CD4-positive, alpha-beta T cell (primary cell): Measurements from ENCODE around the gene LAGE3. TPM values are rescaled to one million over a fixed set of nuclear protein-coding genes. Genes with fewer than 3 reads are reported as not detected.

Experiments
- ATAC-seq: fragments of 200-7000 bp; cut with Tn5 transposase; one replicate; pipeline ENCODE4 v1.10.0; 2022; ENCODE audit warnings: mild to moderate bottlenecking; ENCODE audit not compliant: poor library complexity
- CTCF ChIA-PET: fragments of 350-600 bp; sonication (Branson Sonifier 250); formaldehyde crosslinking; loops from one replicate; lab custom pipeline; 2021; ENCODE audit warnings: antibody characterized with exemption, inconsistent platforms; lab: Charles Lee
- POLR2A ChIA-PET: fragments of 350-600 bp; sonication (Branson Sonifier 250); formaldehyde crosslinking; loops from one replicate; lab custom pipeline; 2021; ENCODE audit warnings: antibody characterized with exemption, inconsistent platforms; lab: Charles Lee
- DNase-seq, 14 experiments: peaks; one replicate each; pipeline ENCODE4 v3.0.0-alpha.2; 2013 to 2020; ENCODE audit warnings: mixed read lengths in 2 of 14
- H3K27ac ChIP-seq, 2 donors: one replicate each; pipeline versions ENCODE4 v1.5.1 to v1.7.0; 2013; ENCODE audit warnings: low read length in 2 of 2, low read depth in 1 of 2, mild to moderate bottlenecking in 1 of 2
- H3K27me3 ChIP-seq, 2 experiments: 1 replicate in 1 of 2; 2 replicates in 1 of 2; pipeline versions ENCODE4 v1.6.1 to v1.7.0; 2013; ENCODE audit warnings: low read length in 2 of 2, control low read depth in 1 of 2, mild to moderate bottlenecking in 1 of 2, moderate library complexity in 1 of 2; ENCODE audit not compliant: insufficient read depth in 2 of 2, control insufficient read depth in 1 of 2
- H3K36me3 ChIP-seq: one replicate; pipeline ENCODE4 v1.6.1; 2013; ENCODE audit warnings: low read length, control low read depth; ENCODE audit not compliant: insufficient read depth
- H3K4me1 ChIP-seq: one replicate; pipeline ENCODE4 v1.6.1; 2013; ENCODE audit warnings: low read length, control low read depth; ENCODE audit not compliant: insufficient read depth
- H3K4me3 ChIP-seq: one replicate; pipeline ENCODE4 v1.5.1; 2013; ENCODE audit warnings: mild to moderate bottlenecking, low read length, moderate library complexity
- H3K9me3 ChIP-seq, 2 experiments: 1 replicate in 1 of 2; 2 replicates in 1 of 2; pipeline versions ENCODE4 v1.6.1 to v1.7.0; 2013; ENCODE audit warnings: low read length in 2 of 2, mild to moderate bottlenecking in 2 of 2, control low read depth in 1 of 2, moderate library complexity in 1 of 2; ENCODE audit not compliant: control insufficient read depth in 1 of 2, insufficient read depth in 1 of 2
- H3K27ac Mint-ChIP-seq: one replicate; pipeline ENCODE4 v1.8.0; 2020; ENCODE audit warnings: mixed read lengths
- H3K27me3 Mint-ChIP-seq: one replicate; pipeline ENCODE4 v1.8.0; 2021; ENCODE audit warnings: mixed read lengths
- H3K36me3 Mint-ChIP-seq: one replicate; pipeline ENCODE4 v1.8.0; 2021; ENCODE audit warnings: low read depth, mixed read lengths
- H3K4me1 Mint-ChIP-seq: one replicate; pipeline ENCODE4 v1.8.0; 2021; ENCODE audit warnings: low read depth, mixed read lengths
- H3K4me3 Mint-ChIP-seq: one replicate; pipeline ENCODE4 v1.8.0; 2020; ENCODE audit warnings: mild to moderate bottlenecking, mixed read lengths
- H3K9me3 Mint-ChIP-seq: one replicate; pipeline ENCODE4 v1.8.0; 2020; ENCODE audit warnings: mixed read lengths
- CTCF ChIP-seq: fragments of 200-600 bp; IDR thresholded peaks from one replicate; pipeline ENCODE4 v1.8.0; 2022; ENCODE audit warnings: antibody characterized with exemption, mild to moderate bottlenecking
- intact Hi-C, 2 experiments: fragments of 100-400 bp; cut with DNase I in 1 of 2; cut with micrococcal nuclease in 1 of 2; formaldehyde crosslinking; loops; one replicate each; pipeline versions ENCODE4 v1.15.1 to v1.9.0; 2023 to 2025; cut with DNase I, micrococcal nuclease
- total RNA-seq, 174 experiments: library from RNA in 2 of 174; stranded (reverse) in 2 of 174; gene quantifications; one replicate each; pipeline ENCODE4 v1.2.3 and lab custom pipeline; 2021 to 2026

Gene LAGE3
- total RNA-seq, 2 experiments from 2014 or later: 5.7 to 6.6 TPM

GRCh38 chrX:154457491-154458115 is 21.5 kb downstream of the LAGE3 start:
- peak overlapping the region; percentile 83 for H3K27ac Mint-ChIP-seq

GRCh38 chrX:154452823-154453222 is 26.3 kb downstream of the LAGE3 start:
- peaks cover 5% of the 10 kb centered on the region for H3K4me1 Mint-ChIP-seq
- Histone ChIP-seq H3K27me3 (no peaks in the 10 kb centered on the region), H3K36me3 (peaks cover 26% of the 10 kb centered on the region), H3K9me3 (no peaks in the 10 kb centered on the region), H3K4me1 (peaks cover 5% of the 10 kb centered on the region), H3K27ac (no peak overlapping the region), H3K4me3 (no peak overlapping the region)
- H3K36me3 Mint-ChIP-seq: peaks cover 16% of the 10 kb centered on the region
- DNase-seq (no peak), ATAC-seq (no peak)
- intact Hi-C loops: no loop called here
- no peak for TF ChIP-seq CTCF
- no peak overlapping the region for H3K27ac Mint-ChIP-seq
- H3K4me3 Mint-ChIP-seq: no peak overlapping the region
- ChIA-PET POLR2A (no interaction called here), CTCF (no interaction called here)
- no peaks in the 10 kb centered on the region for H3K9me3 Mint-ChIP-seq
- H3K27me3 Mint-ChIP-seq: no peaks in the 10 kb centered on the region

More at GRCh38 chrX:154457491-154458115, 21.5 kb downstream of the LAGE3 start:
- H3K9me3 Mint-ChIP-seq: no peaks in the 10 kb centered on the region
- DNase-seq: peak in 13 of 14 experiments; percentile 24 to 85 (median 60)
- Histone ChIP-seq H3K27ac (no peak overlapping the region), H3K27me3 (no peaks in the 10 kb centered on the region), H3K36me3 (peaks cover 13% of the 10 kb centered on the region), H3K9me3 (no peaks in the 10 kb centered on the region), H3K4me1 (peaks cover 23% of the 10 kb centered on the region), H3K4me3 (peak overlapping the region; percentile 50)
- ChIA-PET CTCF (no interaction called here), POLR2A (interaction anchor here (0.8 to 1.7 kb wide), 7 partner anchors 16 to 59 kb away, joined by 4 to 8 read pairs (median 5); partner anchors contain the start of genes RPL10, SLC10A3 and UBL4A)
- H3K4me1 Mint-ChIP-seq: peaks cover 11% of the 10 kb centered on the region
- peak; percentile 59 for ATAC-seq
- peak overlapping the region; percentile 92 for H3K4me3 Mint-ChIP-seq
- intact Hi-C loops: loop anchor here in 1 of 2 experiments (1.0 to 2.0 kb wide), 3 partner anchors 21 to 33 kb away; partner anchors contain the start of genes GDI1 and SLC10A3
- H3K27me3 Mint-ChIP-seq: no peaks in the 10 kb centered on the region
- no peak for TF ChIP-seq CTCF
- H3K36me3 Mint-ChIP-seq: peaks cover 17% of the 10 kb centered on the region

GRCh38 chrX:154450312-154450711 is 28.8 kb downstream of the LAGE3 start:
- Mint-ChIP-seq H3K4me3 (no peak overlapping the region), H3K9me3 (no peaks in the 10 kb centered on the region), H3K36me3 (peaks cover 21% of the 10 kb centered on the region), H3K27ac (no peak overlapping the region), H3K4me1 (no peaks in the 10 kb centered on the region), H3K27me3 (no peaks in the 10 kb centered on the region)
- intact Hi-C loops: no loop called here
- ChIA-PET POLR2A (no interaction called here), CTCF (no interaction called here)
- peaks cover 38% of the 10 kb centered on the region for H3K36me3 ChIP-seq
- TF ChIP-seq CTCF: no peak
- no peak overlapping the region for H3K27ac ChIP-seq
- H3K4me3 ChIP-seq: no peak overlapping the region
- no peaks in the 10 kb centered on the region for H3K27me3 ChIP-seq
- no peak for DNase-seq
- H3K9me3 ChIP-seq: no peaks in the 10 kb centered on the region
- no peak for ATAC-seq
- H3K4me1 ChIP-seq: peaks cover 17% of the 10 kb centered on the region
